ENCODE measurements around the gene STK4.

DNA sequence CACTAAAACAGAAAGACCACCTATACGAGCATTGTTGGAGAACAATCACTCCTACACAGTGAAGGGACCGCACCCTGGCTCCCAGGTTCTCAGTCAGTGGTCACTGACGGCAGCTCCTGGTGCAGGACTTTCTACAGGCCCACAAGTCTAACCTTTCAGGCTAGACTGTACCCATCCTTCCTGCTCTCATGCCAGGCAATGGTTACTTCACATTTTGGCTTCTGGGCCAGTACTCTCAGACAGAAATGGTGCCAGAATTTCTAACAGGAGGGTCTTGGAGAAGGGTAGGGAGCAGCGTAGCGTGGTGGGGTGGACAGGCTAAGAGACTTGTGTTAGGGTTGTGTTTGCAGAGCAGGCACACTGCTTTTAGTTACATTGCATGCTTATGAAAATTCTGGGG is 18.2 kb upstream of the STK4 start:
- TF ChIP-seq, protein P1, sequence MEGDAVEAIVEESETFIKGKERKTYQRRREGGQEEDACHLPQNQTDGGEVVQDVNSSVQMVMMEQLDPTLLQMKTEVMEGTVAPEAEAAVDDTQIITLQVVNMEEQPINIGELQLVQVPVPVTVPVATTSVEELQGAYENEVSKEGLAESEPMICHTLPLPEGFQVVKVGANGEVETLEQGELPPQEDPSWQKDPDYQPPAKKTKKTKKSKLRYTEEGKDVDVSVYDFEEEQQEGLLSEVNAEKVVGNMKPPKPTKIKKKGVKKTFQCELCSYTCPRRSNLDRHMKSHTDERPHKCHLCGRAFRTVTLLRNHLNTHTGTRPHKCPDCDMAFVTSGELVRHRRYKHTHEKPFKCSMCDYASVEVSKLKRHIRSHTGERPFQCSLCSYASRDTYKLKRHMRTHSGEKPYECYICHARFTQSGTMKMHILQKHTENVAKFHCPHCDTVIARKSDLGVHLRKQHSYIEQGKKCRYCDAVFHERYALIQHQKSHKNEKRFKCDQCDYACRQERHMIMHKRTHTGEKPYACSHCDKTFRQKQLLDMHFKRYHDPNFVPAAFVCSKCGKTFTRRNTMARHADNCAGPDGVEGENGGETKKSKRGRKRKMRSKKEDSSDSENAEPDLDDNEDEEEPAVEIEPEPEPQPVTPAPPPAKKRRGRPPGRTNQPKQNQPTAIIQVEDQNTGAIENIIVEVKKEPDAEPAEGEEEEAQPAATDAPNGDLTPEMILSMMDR (conservative IDR thresholded peaks at IDR 0.05) = no peak
- no peak for TF ChIP-seq EZH2 (IDR thresholded peaks at IDR 0.05; ENCODE audit: low read depth)
